CMK (cell line): ENCODE results near the gene ARHGAP31.
"Not testable (repeated sequence)": the region's sequence is repeated elsewhere in the genome, so short reads cannot be mapped to it uniquely, and the experiment has no call there.

Source experiments
- DNase-seq: peaks from one replicate; pipeline ENCODE4 v3.0.0-alpha.2; 2010; ENCODE audit warnings: low read depth

ARHGAP31 gene

DNA sequence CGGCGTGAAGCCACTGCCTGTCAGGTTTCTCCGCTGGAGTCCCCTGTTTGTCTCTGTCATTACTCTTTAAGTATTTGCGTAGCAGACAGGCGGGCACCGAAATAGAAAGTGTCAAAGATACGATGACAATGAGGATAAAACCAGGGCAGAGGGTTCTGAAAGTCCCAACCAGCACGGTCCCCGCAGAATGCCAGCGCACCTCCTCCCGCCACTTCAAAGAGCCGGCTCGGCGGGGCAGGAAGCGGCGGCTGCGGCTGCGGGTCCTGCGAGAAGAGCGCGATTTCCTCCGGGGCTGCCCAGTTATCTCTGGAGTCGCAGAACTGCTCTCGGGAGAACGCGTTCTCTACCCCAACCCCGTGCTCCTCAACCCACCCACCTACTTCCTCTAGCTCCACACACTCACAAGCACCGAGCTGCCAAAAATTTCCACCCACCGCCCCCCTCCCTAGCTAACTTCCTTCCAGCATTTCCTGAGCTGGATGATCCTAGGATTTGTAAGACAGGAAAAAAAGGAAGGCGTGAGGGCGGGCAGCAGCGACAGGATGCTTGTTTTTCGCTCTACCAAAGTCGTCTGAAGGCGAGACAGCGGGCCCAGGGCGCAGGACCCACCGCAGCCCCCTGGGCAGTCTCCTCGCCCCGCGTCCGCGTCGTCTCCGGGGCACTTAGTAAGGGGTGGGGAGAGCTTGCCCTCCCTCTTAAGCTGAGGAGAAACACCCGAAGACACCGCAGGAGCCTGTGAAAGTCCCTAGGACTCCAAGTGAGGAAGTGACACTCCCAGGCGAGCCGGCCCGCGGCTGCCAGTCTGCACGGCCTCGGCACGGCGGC, at the start of gene ARHGAP31:
TSS of gene ARHGAP31 (plus strand) at position 513 of the 825 bp plus-strand sequence. CDS start 522 bp downstream, outside the sequence.
- no peak for DNase-seq

DNA sequence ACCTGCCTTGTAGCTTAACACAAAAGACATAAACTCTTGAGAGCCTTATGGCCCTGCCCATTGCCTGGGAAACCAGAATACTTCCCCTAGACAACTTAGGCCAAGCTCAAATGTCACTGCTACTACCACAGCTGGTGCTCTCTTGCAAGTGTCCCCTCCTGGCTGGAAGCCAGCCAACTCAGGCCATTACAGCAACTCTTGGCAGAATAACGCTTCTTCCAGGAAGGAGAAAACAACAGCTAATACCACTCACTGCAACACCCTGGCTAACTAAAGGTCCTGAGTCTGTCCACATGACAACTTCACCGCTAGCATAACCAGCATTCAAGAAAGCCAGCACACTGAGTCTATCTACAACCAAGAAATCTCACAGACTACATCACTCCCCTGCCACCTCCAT, 48.4 kb upstream of the ARHGAP31 start:
- DNase-seq: no peak

- DNase-seq: no peak
Measured at GRCh38 chr3:119255214-119255613, 39.0 kb upstream of the ARHGAP31 start.

- DNase-seq: no peak
Measured at GRCh38 chr3:119257111-119257510, 37.1 kb upstream of the ARHGAP31 start.

DNA sequence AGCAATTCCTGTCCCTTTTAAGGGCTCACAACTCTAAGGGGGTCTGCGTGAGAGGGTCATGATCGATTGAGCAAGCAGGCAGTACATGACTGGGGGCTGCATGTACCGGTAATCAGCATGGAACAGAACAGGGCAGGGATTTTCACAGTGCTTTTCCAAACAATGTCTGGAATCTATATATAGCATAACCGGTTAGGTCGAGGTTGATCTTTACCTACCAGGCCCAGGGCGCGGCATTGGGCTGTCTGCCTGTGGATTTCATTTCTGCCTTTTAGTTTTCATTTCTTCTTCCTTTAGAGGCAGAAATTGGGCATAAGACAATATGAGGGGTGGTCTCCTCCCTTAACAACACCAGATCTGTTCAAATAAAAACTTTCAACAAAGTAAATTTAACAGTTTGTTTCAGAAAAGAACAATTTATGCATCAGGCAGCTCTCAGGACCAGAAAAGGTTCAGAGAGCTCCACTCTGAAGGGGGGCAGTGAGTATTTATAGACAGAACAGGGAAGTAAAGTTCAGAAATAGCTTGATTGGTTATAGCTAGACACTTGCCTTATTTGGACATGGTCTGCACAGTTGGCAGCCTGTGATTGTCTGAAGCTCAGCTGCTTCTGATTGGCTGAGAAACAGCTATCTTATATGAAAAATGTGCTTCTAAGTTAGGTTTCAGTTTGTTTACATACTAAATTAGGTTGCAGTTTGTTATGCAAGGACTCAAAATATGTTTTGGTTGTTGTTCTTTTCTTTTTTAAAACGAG, 36.4 kb upstream of the ARHGAP31 start:
- DNase-seq: no peak

GRCh38 chr3:119258915-119259314, 35.3 kb upstream of the ARHGAP31 start:
- no peak for DNase-seq

DNA sequence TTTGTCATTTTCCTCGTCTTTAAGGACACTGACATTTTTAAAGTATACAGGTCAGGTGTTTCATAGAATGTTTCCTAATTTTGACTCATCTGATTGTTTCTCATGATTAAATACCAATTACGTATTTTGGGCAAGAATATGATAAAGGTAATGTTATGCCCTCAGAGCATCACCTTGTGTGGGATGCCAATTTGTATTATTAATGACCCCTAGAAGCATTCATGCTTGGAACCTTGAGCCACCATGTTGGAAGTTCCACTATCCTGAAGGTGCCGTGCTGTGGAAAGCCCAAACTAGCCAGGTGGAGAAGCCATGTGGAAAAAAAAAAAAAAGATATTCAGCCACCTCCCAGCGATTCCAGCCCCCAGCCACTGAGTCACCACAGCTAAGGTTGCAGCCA, 34.4 kb upstream of the ARHGAP31 start:
- DNase-seq: no peak

DNA sequence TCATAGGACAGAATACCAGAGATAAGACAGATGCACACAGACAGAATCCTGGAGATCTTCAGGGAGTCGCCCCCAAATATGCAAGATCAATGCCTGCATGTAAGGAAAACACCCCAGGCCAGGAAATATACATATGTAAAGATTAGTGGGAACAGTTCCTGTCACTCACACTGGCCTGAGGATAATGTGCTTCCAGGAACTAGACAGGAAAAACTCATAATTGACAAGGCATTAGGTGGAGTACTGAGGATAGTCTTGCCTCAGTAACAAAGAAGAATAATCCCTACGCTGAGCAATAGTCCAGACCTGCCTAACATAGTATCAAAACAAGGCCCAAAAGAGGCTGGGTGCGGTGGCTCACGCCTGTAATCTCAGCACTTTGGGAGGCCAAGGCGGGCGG, 33.1 kb upstream of the ARHGAP31 start:
- no peak for DNase-seq

GRCh38 chr3:119270212-119270611, 24.0 kb upstream of the ARHGAP31 start:
- not testable (repeated sequence) for DNase-seq

DNA sequence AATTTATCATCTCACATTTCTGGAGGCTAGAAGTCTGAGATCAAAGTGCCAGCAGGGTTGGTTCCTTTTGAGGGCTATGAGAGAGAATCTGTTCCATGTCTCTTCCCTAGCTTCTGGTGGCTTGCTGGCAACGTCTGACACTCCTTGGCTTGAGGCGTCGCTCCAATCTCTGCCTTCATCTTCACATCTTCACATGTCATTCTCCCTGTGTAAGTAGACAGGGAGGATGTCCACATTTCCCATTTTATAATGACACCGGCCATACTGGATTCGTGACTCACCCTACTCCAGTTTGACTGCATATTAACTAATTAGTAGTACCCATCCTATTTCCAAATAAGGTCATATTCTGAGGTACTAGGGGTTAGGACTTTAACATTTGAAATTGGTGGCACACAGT, 17.5 kb upstream of the ARHGAP31 start:
- DNase-seq: no peak

- no peak for DNase-seq
Measured at GRCh38 chr3:119279101-119279554, 15.1 kb upstream of the ARHGAP31 start.

DNA sequence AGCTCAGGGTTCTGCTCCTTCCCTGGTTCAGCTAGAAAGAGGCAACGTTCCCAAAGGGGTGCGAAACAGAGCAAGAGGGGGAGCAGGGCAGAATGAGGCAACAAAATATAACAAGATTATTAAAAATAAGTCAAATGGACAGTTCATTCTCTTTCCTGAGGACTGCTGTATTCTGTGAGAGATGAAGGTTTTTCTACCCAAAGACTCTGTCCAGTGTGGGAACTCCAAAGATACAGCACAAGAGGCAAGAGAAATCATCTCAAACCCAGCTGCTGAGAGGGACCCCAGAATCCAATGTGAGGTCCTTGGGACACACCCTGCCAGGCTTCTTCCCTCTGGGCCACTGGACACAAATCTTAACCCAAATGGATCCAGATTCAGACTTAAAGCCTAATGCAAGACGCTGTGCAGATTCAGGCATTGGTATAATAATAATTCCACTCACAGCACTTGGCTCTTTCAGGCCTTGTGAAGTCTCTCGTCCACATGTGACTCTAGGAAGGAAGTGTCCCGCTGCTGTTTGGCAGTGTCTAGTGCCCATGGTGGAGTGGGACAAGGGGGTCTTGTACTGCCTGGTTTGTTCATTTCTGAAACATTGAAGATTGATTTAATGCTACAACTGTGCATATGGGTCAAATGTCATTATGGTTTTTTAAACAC, 14.5 kb upstream of the ARHGAP31 start:
- no peak for DNase-seq

- no peak for DNase-seq
Measured at GRCh38 chr3:119288669-119289403, 5.3 kb upstream of the ARHGAP31 start.

GRCh38 chr3:119289404-119289770, 4.8 kb upstream of the ARHGAP31 start:
- no peak for DNase-seq

DNA sequence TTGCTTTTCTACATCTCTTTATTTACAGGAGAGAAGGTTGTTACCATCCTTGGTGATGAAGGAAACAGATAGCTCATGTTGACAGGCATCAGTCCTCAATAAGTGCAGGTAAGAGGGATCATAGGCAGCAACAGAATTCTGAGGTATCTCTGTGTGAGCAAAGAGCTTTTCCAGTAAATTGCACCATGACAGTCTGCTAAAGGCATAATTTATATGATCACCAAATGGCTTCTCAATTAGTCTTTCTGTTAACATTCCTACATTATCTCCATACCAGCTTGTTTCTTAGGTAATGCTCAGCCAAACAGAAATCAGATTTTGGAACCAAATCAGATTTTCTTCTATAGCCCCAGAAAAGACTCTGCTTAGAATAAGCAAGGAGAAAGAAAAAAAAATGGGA, 3.6 kb upstream of the ARHGAP31 start:
- DNase-seq: no peak

DNA sequence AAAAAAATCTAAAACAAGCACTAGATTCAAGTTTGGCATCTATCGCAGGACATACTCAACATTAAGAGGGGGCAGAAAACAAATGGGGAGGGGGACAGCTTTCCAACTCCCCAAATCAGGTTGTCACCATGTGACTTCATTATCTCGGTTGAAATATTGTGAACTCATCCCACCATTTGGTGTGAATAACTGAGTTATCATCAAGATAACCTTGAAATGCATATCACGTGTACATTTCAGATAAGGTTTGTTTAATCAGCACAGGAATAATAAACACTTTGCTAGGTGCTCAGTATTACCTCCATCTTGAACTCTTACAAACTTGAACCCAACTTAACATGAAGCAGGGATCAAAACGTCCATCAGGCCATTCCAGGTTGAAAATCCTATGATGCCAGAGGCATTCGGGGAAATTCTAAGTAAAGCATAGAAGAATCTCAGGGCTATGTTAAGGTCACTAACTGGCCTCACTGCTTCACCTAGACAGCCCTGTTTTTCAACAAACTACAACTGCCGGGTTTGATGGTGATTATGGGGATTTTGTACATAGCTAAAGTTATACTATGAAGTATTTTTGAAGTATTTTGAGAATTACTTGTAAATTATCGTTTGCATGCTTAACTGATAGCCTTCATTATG, 3.0 kb upstream of the ARHGAP31 start:
- DNase-seq: no peak

DNA sequence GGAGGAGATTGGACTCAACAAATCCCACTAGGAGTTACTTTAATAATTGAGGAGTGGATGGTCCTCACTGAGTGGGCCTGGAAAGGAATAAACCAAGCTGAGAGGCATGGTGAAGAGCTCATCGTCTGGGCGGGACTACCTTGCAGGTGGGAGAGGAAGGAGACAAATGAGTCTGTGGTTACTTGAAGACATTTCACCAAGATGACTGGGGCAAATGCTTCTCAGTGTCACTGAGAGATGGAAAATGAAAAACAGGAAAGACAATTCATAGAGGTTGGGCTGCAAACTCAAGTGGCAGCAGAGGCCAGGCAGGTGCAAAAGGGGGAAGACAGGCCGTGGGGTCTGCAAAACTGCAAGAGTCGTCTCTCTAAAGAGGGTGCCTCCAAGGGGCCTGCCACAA, 1.5 kb upstream of the ARHGAP31 start:
- DNase-seq: no peak

DNA sequence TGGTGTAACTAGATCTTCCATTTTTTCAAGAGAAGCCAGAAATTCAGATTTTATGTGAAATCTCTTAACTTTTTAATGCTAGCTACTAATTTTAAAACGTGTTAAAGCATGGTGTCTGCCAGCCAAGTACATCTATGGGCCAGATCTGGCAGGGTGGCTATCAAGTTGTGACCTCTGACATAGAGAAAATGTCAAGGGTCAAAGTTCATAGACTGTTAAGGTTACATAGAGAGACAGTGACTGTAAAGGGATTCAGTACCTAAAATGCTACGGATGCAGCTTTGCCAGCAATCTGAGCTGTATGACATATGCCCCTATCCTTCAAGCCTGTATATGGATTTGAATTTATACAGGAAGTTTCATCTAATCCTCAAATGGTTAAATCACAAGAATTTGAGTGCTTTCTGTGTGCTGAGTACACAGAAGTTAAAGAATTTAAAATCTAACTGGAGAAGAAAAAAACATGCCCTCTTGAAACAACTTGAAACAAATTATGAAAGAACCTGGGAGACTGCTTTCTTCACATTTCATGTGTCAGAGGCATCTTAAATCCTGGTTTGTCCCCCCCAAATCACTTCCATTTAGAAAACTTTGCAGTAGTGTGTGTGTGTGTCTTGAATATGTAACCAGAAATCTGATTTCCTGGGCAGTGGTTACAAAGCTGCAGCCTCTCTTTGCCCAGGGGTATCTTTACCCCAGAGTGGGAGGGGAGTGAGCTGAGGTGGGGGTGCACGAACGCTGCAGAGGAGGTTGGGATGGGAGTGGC, 895 bp upstream of the ARHGAP31 start:
- DNase-seq: no peak

GRCh38 chr3:119294696-119295671, 801 bp downstream of the ARHGAP31 start:
- DNase-seq: no peak
